ENCODE measurements around the gene ASCL1.

ASCL1 gene

DNA sequence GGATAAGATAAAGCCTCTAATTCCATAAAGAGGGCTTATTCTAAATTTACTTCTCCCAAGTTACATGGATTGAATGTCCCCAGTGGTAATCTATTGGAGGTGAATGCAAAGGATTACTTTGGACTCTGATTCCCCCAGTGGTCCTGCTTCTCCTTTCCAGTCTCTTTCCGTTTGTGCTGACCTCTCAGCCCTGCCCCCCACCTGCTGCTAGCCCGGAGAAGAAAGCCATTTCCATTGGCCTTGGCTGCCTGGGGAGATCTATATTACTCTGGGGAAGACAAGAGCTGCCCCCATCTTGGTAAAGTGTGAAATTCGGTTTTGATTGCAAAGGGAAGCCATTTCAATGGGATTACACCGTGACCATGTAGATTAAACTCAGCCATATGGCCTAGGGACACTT, 13.3 kb downstream of the ASCL1 start:
- TF ChIP-seq, protein P1, sequence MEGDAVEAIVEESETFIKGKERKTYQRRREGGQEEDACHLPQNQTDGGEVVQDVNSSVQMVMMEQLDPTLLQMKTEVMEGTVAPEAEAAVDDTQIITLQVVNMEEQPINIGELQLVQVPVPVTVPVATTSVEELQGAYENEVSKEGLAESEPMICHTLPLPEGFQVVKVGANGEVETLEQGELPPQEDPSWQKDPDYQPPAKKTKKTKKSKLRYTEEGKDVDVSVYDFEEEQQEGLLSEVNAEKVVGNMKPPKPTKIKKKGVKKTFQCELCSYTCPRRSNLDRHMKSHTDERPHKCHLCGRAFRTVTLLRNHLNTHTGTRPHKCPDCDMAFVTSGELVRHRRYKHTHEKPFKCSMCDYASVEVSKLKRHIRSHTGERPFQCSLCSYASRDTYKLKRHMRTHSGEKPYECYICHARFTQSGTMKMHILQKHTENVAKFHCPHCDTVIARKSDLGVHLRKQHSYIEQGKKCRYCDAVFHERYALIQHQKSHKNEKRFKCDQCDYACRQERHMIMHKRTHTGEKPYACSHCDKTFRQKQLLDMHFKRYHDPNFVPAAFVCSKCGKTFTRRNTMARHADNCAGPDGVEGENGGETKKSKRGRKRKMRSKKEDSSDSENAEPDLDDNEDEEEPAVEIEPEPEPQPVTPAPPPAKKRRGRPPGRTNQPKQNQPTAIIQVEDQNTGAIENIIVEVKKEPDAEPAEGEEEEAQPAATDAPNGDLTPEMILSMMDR (conservative IDR thresholded peaks at IDR 0.05; ENCODE audit: low read depth, low read length), result no peak
- DNase-seq (ENCODE audit: low read depth), result no peak
- H3K4me3 ChIP-seq (ENCODE audit: low read depth, low read length), result no peak overlapping the region

DNA sequence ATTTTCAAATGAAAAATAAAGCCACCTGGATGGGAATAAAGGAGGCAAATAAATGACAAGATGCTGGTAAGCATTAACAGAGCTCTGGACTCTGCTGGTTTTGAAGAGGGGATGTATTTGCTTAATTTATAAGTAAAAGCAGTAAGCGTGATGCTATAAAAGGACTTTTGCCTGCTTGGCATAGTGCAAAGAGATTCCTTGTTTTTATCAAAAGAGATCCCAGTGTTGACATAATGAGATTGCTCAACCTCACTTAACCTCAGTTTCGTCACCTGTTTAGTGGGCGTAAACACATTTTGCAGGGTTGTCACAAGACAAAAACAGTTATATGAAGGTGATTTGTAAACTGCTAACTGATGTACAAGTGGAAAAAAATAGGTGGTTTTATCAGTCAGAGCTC, 13.8 kb downstream of the ASCL1 start:
- DNase-seq (ENCODE audit: low read depth), result no peak
- H3K4me3 ChIP-seq (ENCODE audit: low read depth, low read length), result no peak overlapping the region
- TF ChIP-seq, protein P1 (conservative IDR thresholded peaks at IDR 0.05; ENCODE audit: low read depth, low read length), result no peak

GRCh38 chr12:102973583-102973982, 16.1 kb downstream of the ASCL1 start:
- TF ChIP-seq, protein P1 (conservative IDR thresholded peaks at IDR 0.05; ENCODE audit: low read depth, low read length), result no peak
- DNase-seq (ENCODE audit: low read depth), result no peak
- H3K4me3 ChIP-seq (ENCODE audit: low read depth, low read length), result no peak overlapping the region

DNA sequence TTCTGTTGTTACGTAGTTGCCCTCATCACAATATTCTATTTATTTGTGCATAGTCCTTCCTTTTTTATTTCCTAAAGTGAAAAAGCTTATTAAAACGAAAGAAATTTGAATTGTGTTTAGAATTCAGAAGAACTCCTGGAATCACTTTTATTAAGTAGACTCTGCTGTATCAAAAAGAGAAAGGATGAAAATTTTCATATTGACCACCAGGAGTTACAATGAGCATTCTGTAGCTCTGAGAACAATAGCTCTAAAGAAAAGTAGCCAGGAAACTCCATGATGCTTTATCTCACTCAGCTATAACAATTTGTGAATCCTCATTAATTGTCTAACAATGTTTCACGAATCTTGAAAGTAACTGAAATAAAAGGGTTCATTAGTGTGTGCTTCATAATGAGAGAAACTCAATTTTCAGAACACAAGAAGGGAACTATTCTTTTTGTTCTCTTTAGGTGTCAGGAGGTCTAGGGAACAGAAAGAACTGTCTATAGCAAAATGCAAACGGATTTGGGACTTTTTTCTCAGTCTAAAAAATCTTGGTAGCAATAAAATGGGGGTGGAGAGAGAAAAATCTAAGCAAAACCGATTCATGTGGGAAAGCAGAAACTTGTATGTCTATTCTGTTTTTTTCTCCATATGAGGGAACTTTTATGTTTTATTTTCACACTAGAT, 19.3 kb downstream of the ASCL1 start:
- TF ChIP-seq, protein P1 (conservative IDR thresholded peaks at IDR 0.05; ENCODE audit: low read depth, low read length), result no peak

DNA sequence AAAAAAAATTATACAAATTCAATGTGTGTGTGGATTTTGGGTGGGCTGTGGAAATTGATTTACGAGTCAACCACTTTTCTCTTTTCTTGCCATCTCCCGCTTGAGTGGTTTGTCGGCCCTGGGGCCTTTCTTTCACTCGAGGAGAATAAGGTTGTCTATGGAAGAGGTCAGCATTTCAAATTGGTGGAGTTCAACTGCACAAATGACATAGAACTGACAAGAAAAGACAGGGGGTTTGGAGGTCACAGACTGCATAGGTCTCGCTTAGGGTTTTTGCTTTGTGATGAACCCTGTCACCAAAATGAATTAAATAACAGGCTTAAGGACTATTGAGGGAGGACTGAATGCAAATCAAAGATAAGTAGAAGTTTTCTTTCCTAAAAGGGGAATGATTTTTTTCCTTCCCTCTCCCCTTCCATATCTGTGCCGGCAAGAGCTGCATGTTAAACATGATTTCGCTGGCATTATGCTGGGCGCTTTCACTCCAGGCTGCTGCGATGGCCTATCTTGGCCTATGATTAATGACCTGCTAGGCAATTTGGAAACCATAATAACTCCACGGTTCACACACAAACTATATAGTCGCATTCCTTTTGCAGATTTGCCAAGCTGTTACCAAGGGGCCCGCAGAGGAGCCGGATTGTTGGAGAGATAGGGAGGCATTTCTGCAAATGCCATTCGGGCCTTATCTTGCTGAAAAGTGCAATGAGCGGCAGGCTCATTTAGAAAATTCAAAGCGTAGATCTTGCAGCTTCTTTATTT, 20.7 kb downstream of the ASCL1 start:
- TF ChIP-seq, protein P1 (conservative IDR thresholded peaks at IDR 0.05; ENCODE audit: low read depth, low read length), result no peak
- no peak overlapping the region for H3K4me3 ChIP-seq (ENCODE audit: low read depth, low read length)
- no peak for DNase-seq (ENCODE audit: low read depth)

More for the DNA sequence above, 19.3 kb downstream of the ASCL1 start:
- H3K4me3 ChIP-seq (ENCODE audit: low read depth, low read length), result no peak overlapping the region
- no peak for DNase-seq (ENCODE audit: low read depth)

GRCh38 chr12:102980350-102980749, 22.9 kb downstream of the ASCL1 start:
- no peak overlapping the region for H3K4me3 ChIP-seq (ENCODE audit: low read depth, low read length)
- TF ChIP-seq, protein P1 (conservative IDR thresholded peaks at IDR 0.05; ENCODE audit: low read depth, low read length), result no peak
- DNase-seq (ENCODE audit: low read depth), result no peak

All from choroid plexus epithelial cell (primary cell).